Natural killer cell (primary cell): Measurements from ENCODE around the gene PLCB3. TPM values are rescaled to one million over a fixed set of nuclear protein-coding genes. Genes with fewer than 3 reads are reported as not detected.

ENCODE experiments used
- ATAC-seq, 3 donors: fragments of 150-1000 bp in 2 of 3; fragments of 200-7000 bp in 1 of 3; cut with Tn5 transposase; 1 replicate in 1 of 3; 2 replicates in 2 of 3; pipeline ENCODE4 v1.10.0; 2021; ENCODE audit warnings: mild to moderate bottlenecking in 2 of 3, moderate library complexity in 2 of 3
- DNase-seq, 2 donors: peaks; one replicate each; pipeline versions ENCODE4 v3.0.0 to v3.0.0-alpha.2; 2013 to 2021; ENCODE audit warnings: mixed read lengths in 1 of 2
- H3K27ac ChIP-seq: one replicate; pipeline ENCODE4 v1.5.1; 2013; ENCODE audit warnings: mild to moderate bottlenecking, low read length
- H3K27me3 ChIP-seq: one replicate; pipeline ENCODE4 v1.6.1; 2013; ENCODE audit warnings: low read length; ENCODE audit not compliant: control insufficient read depth, insufficient read depth
- H3K36me3 ChIP-seq: one replicate; pipeline ENCODE4 v1.6.1; 2013; ENCODE audit warnings: low read length; ENCODE audit not compliant: control insufficient read depth, insufficient read depth
- H3K4me1 ChIP-seq: one replicate; pipeline ENCODE4 v1.6.1; 2013; ENCODE audit warnings: low read length; ENCODE audit not compliant: control insufficient read depth, insufficient read depth
- H3K4me3 ChIP-seq: one replicate; pipeline ENCODE4 v1.5.1; 2013; ENCODE audit warnings: low read length
- H3K9me3 ChIP-seq: one replicate; pipeline ENCODE4 v1.6.1; 2013; ENCODE audit warnings: low read length; ENCODE audit not compliant: control insufficient read depth, insufficient read depth
- H3K27ac Mint-ChIP-seq, 2 donors: one replicate each; pipeline ENCODE4 v1.8.0; 2022; ENCODE audit warnings: mild to moderate bottlenecking in 2 of 2, mixed read lengths in 2 of 2, moderate library complexity in 1 of 2
- H3K27me3 Mint-ChIP-seq, 2 donors: one replicate each; pipeline ENCODE4 v1.8.0; 2022; ENCODE audit warnings: low read depth in 2 of 2, mixed read lengths in 2 of 2
- H3K36me3 Mint-ChIP-seq: one replicate; pipeline ENCODE4 v1.8.0; 2022; ENCODE audit warnings: mixed read lengths
- H3K4me1 Mint-ChIP-seq, 2 donors: one replicate each; pipeline ENCODE4 v1.8.0; 2022; ENCODE audit warnings: mixed read lengths in 2 of 2
- H3K4me3 Mint-ChIP-seq: one replicate; pipeline ENCODE4 v1.8.0; 2022; ENCODE audit warnings: mild to moderate bottlenecking, moderate library complexity, mixed read lengths
- H3K9me3 Mint-ChIP-seq, 2 donors: one replicate each; pipeline ENCODE4 v1.8.0; 2022; ENCODE audit warnings: mixed read lengths in 2 of 2
- CTCF ChIP-seq: fragments of 200-600 bp; IDR thresholded peaks from one replicate; pipeline ENCODE4 v1.8.0; 2022; ENCODE audit warnings: antibody characterized with exemption
- WGBS: methylation state at CpG from one replicate; pipeline ENCODE4 v1.1.7; 2013; ENCODE audit warnings: missing lambda C conversion rate; ENCODE audit not compliant: insufficient coverage; 5-methylcytosine and 5-hydroxymethylcytosine counted together
- intact Hi-C: fragments of 100-400 bp; cut with micrococcal nuclease; formaldehyde crosslinking; loops from one replicate; pipeline ENCODE4 v1.14.2; 2022
- total RNA-seq, 4 donors: library from RNA; stranded (reverse); fragments of 120-200 nt in 1 of 4; gene quantifications; one replicate each; pipeline versions ENCODE4 v1.2.3 to v1.2.4, GENCODE V29; 2013 to 2022

The PLCB3 gene
- total RNA-seq, 3 donors from 2014 or later (not counting 1 experiment from before 2014, with no cell fraction given): 5.4 to 7.6 (median 5.5) TPM

GRCh38 chr11:64305075-64305690 is 53.9 kb downstream of the PLCB3 start, which contains the start of gene ESRRA:
ESRRA (plus strand) TSS chr11:64305524; CDS start chr11:64307180, 1,656 bp downstream.
- TF ChIP-seq CTCF: no peak
- peaks cover 13% of the 10 kb centered on the region for H3K27me3 ChIP-seq
- intact Hi-C loops: loop anchor here (1.0 to 5.0 kb wide), 5 partner anchors 12 to 64 kb away; partner anchors contain the start of genes CCDC88B, FKBP2, RPS6KA4 and TRMT112
- peak; percentile 74 to 89 (median 74) for ATAC-seq
- H3K4me1 ChIP-seq: peaks cover 47% of the 10 kb centered on the region
- no peaks in the 10 kb centered on the region for H3K9me3 Mint-ChIP-seq
- peak within 1 kb of the TSS; percentile 91 to 97 for H3K27ac Mint-ChIP-seq
- no peaks in the 10 kb centered on the region for H3K36me3 ChIP-seq
- DNase-seq: peak; percentile 99
- H3K4me1 Mint-ChIP-seq: peaks cover 21 to 32% of the 10 kb centered on the region in 2 donors
- H3K4me3 Mint-ChIP-seq: peak within 1 kb of the TSS; percentile 96
- under 1% methylated on average over 81 of the region's 81 CpGs for WGBS
- H3K4me3 ChIP-seq: peak within 1 kb of the TSS; percentile 70
- H3K27me3 Mint-ChIP-seq: peaks cover 6 to 12% of the 10 kb centered on the region in 2 donors
- peak within 1 kb of the TSS; percentile 88 for H3K27ac ChIP-seq
- no peaks in the 10 kb centered on the region for H3K9me3 ChIP-seq
- no peaks in the 10 kb centered on the region for H3K36me3 Mint-ChIP-seq

- under 1% methylated on average over 71 of the region's 71 CpGs for WGBS
- DNase-seq: peak in 1 of 2 donors; percentile 79
- intact Hi-C loops: loop anchor here (1.0 to 5.0 kb wide), 5 partner anchors 11 to 65 kb away; partner anchors contain the start of genes CCDC88B, FKBP2, RPS6KA4 and TRMT112
- Histone ChIP-seq H3K36me3 (peaks cover 2% of the 10 kb centered on the region), H3K4me1 (peaks cover 40% of the 10 kb centered on the region), H3K9me3 (no peaks in the 10 kb centered on the region), H3K27ac (peak overlapping the region; percentile 69), H3K4me3 (peak overlapping the region; percentile 70), H3K27me3 (peaks cover 5% of the 10 kb centered on the region)
- TF ChIP-seq CTCF: no peak
- H3K36me3 Mint-ChIP-seq: no peaks in the 10 kb centered on the region
- H3K27me3 Mint-ChIP-seq: peaks cover under 1 to 5% of the 10 kb centered on the region in 2 donors
- peaks cover 16 to 25% of the 10 kb centered on the region in 2 donors for H3K4me1 Mint-ChIP-seq
- peak overlapping the region; percentile 91 to 97 for H3K27ac Mint-ChIP-seq
- peak; percentile 4 to 11 (median 5) for ATAC-seq
- H3K4me3 Mint-ChIP-seq: peak overlapping the region; percentile 96
- no peaks in the 10 kb centered on the region for H3K9me3 Mint-ChIP-seq
These were observed 54.6 kb downstream of the PLCB3 start for GRCh38 chr11:64305691-64306562.

GRCh38 chr11:64306563-64306875 is 55.2 kb downstream of the PLCB3 start:
- peaks cover 34% of the 10 kb centered on the region for H3K4me1 ChIP-seq
- peak overlapping the region; percentile 91 to 97 for H3K27ac Mint-ChIP-seq
- H3K9me3 ChIP-seq: no peaks in the 10 kb centered on the region
- H3K4me1 Mint-ChIP-seq: peaks cover 15 to 23% of the 10 kb centered on the region in 2 donors
- peaks cover 5% of the 10 kb centered on the region for H3K36me3 ChIP-seq
- H3K27me3 Mint-ChIP-seq: peaks cover 0 to 3% of the 10 kb centered on the region in 2 donors
- H3K9me3 Mint-ChIP-seq: no peaks in the 10 kb centered on the region
- peak overlapping the region; percentile 96 for H3K4me3 Mint-ChIP-seq
- ATAC-seq (no peak), DNase-seq (no peak)
- H3K27me3 ChIP-seq: peaks cover 3% of the 10 kb centered on the region
- peak overlapping the region; percentile 69 for H3K27ac ChIP-seq
- H3K4me3 ChIP-seq: peak overlapping the region; percentile 70
- TF ChIP-seq CTCF: no peak
- intact Hi-C loops: loop anchor here (5.0 kb wide), 1 partner anchor 36 kb away; the partner anchor contains the start of gene CCDC88B
- WGBS: 20% methylated on average over 9 of the region's 9 CpGs
- H3K36me3 Mint-ChIP-seq: no peaks in the 10 kb centered on the region
